Activated CD8-positive, alpha-beta memory T cell treated with anti-CD3 and anti-CD28 coated beads, Interleukin-2, amount 50 U/mL, for 4 hours (primary cell): ENCODE measurements around the gene LDLRAD3.

ENCODE experiments used
- DNase-seq: peaks from one replicate; pipeline ENCODE4 v3.0.0-alpha.2; 2020

The LDLRAD3 gene

DNA sequence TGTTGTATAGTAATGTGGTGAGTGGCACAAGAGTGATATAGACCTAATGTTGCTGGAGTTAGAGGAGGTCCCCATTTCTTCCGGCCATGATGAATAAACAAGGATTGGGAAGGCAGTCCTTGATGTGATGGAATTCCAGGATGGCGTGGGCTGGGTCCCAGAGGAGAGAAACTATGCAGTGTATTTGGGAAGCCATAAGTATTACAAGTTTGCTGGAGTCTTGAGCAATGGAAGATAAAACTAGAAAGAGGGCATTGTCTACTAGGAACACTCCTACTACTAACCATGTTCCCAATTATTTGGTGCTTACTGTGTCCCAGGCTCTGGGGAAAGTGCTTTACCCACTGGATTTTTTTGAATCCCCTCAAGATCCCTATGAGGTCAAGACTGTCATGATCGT, 20.0 kb downstream of the LDLRAD3 start:
- no peak for DNase-seq

DNA sequence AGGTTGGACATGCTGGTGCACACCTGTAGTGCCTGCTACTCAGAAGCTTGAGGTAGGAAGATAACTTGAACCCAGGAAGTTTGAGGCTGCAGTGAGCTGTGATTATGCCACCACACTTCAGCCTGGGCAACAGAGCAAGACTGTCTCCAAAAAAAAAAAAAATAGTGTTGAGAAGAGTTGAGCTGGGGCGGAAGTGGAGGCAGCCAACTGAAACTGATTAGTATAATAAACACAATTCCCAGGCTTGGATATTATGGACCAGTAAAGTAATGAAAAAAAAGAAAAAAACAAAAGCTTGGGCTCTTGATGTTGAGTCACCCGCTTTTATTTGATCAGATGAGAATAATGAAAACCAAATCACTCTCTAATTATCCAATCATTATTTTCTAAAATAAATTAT, 21.0 kb downstream of the LDLRAD3 start:
- DNase-seq = no peak

DNA sequence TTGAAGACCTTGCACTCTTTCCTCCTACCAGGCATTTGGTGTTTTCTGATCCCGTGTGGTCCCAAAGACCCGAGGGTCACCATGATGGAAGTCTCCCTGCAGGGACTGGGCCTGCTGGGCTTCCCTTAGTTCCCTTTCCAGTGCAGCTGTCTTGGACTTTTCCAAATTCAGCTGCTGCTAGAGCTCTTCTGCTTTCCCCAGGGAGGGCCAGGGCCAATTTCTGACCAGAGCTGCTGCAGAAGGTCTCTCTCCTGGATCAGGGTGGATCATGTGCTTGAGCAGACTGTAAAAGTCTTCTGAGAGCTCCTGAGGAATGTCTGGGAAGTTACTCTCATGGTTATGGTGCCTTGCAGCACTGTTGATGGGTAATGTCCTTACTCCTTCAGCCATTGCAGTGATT, 23.2 kb downstream of the LDLRAD3 start:
- DNase-seq = no peak

DNA sequence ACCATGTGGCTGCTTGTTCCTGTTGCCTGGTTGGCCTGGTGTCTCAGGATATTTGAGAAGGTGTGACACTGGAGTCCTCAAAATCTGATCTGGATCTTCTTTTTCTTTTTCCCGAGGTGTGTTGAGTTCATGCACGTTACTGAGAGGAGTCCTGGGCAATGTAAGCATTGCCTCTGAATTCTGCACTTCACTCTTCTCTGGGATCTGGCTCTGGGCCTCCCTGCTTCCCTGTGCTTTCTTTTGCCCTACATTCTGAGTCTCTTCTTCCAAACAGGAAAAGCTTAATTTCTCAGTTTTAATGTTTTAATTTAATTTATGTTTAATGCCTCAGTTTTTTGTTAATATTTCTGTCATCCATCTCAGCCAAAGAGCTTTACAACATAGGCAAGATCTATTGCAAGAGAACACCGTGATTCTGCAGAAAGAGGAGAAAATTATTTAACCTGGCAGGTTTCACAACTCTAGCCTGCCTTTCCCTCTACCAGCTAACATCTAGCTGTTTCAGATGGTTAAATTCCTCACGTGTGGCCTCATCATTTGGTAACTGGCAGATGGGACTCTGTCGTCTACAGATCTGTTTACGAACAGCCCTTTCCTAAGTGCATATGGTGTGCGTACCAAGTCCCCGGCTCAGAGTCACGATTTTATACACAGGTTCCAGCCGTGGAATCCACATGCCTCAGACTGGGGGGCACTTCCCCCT, 24.7 kb downstream of the LDLRAD3 start:
- no peak for DNase-seq

DNA sequence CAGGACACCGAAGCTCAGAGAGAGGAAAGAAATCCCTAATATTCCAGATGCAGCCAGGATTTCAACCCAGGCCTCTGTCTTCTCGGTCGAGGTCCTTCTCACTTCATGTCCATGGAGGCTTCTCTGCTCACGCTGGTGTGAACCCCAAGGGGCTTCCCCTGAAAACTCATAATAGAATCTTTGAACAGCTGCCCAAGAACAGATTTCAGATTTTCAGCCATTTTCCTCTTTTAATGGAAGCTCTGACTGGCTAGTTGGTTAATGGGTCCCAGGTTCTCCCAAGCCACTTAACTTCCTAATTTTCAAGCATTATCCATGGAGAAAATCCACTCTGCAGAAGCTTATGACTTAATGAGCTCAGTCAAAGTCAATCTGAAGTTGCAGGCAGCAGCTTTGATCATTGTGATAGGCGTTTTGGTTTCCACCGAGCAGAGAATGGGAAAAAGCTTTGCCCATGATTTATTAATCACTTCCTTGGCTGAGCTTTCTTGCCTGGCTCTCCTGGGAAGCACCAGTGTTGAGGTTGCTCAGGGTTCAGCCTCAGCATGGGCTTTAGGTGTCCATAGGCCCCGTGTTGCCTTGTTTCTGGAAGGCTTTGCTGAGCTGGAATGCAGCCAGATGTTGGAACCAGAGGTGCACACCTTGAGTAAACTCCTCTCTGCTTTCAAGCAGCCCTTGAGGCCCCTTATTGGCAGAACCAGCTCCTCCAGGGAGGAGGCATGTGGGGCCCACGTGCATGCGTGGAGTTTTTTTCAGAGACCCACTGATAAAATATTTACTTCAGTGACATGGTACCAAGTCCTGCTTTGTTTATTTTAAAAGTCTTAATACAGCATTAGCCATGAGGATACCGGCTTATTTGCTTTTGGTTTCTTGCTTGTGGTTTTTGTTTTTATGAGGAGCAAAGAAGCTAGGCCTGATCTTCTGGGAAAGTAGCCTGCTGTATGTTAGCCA, 25.5 kb downstream of the LDLRAD3 start:
- no peak for DNase-seq

DNA sequence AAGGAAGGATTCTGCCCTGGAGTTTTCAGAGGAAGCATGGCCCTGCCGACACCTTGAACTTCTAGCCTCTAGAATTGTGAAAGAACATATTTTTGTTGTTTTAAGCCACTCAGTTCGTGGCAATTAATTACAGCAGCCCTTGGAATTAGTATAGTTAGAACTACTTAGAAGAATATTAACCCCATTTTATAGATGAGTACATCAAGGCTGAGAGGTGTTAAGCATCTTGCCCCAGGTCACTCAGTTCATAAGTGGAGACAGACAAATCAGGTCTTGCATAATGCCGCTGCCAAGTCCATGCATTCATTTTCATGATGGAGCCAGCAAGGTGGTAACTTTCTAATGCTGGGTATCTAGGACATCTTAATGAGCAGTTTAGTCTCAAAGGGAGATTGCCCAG, 26.6 kb downstream of the LDLRAD3 start:
- DNase-seq = no peak

DNA sequence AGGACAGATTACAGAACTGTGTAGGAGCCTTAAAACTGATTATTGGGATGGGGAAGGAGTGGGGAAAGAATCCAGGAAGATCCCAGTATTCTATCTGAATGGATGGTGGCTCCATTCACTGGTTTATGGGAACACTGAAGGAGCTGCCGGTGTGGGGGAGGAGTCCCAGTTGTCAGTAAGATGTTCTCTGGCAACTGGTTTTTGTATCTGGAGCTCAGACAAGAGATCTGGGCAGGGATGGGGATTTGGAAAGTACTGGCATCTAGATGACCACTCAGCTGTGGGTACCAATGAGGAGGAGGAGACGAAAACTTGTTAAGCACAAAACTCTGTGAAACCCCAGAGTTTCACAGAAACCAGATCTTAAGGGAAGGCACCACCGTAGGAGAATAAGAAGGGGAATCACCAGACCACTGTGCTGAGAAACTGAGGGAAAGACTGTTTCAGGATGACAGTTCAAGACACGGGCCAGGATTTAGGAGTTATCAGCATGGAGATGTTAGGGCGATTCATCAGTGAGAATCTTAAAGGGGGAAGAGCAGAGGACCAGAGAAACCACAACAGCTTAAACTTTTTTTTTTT, 28.1 kb downstream of the LDLRAD3 start:
- no peak for DNase-seq

DNA sequence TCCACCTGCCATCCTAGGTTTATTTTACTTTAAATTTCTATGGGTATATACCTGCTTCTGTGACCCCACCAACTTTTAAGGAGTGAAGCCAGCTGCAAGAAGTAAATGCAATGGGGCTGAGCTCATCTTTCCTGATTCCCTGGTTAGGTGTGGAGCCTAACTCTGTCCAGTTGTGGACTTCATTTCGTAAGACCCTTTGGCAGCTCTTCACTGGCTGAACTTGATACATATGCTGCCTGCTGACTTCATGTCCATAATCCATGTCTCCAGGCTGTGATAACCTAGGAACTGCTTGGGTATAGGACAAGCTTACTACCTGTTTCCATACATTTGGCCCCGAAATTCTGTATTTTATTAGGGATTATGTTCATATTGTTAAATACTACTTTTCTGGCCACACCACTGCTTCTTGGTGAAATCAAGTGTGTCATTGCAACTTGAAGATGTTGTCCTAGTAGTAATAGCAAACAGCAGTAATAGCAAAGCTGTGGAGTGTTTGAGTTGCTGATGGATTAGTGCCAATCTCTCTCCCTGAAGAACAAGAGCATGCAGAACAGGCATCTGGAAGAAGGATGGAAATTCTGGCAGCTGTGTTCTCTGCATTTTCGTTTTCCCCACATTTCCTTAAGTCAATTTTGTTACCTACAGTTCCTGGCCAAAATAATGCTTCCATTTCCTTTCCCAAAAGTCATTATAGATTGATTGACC, 31.2 kb downstream of the LDLRAD3 start:
- no peak for DNase-seq

DNA sequence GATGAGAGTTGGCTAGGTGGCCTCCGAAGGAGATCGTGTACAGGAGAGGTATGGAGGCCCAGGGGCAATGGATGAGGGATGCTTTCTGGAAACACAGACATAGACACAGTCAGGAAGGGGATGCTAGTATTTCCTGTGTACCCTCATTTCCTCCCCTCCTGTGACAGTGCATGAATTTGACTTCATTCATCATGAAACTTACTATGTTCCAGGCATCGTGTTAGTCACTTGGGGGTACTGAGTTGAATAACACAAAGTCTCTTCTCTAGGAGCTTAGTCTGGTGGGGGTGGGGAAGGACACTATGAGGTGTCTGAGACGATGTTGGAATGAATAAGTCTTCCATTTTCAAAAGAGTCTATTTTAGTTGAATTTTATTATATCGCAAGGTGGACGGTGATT, 32.6 kb downstream of the LDLRAD3 start:
- no peak for DNase-seq

DNA sequence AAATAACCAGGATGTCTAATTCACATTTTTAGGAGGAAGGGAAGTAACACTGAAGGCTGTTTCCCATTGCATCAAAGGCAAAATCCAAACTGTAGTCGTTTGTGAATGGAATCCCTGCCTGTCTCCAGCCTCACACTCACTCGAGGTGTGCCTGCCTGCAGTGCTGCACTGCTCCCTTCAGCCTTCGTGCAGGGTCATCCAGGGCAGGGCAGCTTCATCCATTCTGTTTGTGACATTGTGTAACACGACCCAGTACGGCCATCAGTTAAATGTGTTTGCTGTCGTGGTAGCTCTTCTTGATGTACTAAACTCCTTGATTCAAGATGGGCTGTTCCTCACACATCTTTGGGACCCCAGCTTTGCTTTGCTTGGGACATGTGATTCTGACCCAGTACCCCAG, 34.3 kb downstream of the LDLRAD3 start:
- no peak for DNase-seq

DNA sequence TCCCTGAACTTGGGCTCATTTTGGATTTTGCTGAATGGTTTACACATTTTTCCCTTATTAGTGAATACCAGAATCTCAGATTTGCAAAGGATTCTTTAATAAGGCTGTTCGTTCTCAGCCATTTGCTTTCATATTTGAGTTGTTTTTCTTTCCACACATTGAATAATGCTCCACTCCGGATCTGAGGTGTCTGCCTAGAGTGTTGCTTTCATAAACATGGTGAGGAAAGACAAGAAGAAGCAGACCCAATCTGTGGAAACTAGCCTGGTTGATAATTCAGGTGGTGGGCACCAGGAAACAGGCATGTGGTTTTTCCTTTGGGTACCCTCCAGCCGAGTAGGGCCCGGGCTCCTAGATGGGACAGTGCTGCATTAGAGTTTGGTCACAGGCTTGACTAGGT, 35.0 kb downstream of the LDLRAD3 start:
- no peak for DNase-seq

DNA sequence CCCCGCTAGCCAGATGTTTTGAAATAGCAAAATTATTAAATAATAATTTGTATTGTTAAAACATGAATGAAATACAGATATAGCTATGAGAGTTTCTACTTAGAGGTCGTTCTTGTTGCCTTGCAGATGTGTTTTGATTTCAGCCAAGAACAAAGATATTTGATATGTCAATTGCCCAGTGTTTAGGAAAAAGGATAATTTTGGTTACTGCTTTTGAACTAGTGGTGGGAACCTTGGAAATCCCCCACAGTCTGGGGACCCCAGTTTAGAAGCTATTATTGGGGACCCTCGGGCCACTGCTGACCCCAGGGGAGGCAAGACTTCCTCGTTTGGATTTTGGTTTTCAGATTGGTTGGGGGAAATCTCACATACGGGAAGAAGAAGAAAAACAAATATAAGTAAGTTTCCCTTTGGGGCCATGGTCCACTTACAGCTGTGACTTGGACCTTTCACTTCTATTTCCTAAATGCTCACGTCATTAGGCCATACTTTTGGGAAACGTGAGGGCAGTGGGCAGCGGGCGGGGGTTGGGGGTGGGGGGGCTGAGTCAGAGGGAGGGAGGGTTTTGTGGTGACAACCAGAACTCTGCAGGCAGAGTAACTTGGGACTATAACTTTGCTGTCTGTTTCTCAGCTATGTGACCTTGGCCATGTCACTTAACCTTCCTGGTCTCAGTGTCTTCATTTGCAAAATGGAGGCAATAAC, 37.0 kb downstream of the LDLRAD3 start:
- no peak for DNase-seq

DNA sequence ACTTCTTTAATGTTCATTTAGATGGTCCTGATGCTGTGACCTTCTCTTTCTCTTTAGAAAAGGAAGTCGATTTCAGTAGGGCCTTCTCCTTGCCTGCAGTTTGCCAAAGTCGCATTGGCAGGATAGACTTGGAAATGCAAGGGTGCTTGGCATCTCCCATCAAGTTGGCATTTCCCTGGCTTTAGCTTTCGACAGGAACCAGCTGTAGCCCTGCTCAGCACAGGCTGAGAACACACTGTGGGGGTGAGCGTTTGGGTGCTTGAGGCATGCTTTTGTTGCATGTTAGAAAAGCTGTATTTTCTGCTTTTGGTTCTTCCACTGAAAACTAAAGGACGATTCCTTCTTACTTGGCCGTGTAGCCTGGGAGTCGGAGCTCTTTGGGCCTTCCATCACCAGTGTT, 37.7 kb downstream of the LDLRAD3 start:
- DNase-seq = no peak

DNA sequence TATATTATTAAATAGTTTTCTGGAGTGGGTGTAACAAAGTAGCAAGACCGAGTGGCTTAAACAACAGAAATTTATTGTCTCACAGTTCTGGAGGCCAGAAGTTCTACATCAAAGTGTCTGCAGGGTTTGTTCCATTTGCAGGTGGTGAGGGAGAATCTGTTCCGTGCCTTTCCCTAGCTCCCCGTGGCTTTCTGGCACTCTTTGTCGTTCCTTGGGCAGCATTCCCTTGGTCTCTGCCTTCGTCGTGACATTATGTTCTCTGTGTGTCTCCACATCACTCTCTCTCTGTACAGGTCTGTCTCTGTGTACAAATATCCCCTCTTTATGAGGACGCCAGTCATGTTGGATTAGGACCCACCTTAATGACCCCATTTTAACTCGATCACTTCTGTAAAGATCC, 38.2 kb downstream of the LDLRAD3 start:
- DNase-seq = no peak

DNA sequence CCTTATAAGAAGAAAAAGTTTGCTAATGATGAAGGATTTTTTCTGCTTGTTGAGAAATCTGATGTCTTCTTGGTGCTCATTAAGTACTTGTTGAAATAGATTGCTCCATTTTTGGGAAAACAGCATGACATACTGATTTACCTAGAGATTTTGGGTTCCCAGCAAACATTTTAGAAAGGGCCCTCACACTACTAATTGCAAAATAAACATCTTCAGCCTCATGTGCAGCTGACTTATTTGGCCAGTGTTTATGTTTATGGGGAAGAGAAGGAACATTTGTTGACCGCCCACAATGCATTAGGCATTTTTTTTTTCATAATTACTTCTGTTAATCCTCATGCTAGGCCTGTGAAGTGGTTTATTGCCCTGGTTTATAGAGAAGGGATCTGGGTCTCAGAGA, 40.1 kb downstream of the LDLRAD3 start:
- DNase-seq = no peak

DNA sequence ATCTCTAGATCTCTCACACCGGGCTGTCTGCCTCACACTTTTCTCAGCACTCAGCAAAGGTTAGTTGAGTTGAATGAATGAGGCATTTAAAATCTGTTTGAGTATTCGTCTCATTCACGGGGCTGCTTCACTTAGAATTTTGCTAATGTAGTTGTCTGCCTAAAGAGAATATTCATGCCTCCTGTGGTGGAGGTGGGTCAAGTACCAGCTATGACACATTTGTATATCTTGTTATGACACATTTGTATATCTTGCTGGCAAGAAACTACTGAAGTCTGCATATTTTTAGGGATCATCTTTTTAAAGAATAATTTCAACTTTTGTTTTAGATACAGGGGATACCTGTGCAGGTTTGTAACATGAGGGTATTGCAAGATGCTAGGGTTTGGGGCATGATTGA, 43.1 kb downstream of the LDLRAD3 start:
- no peak for DNase-seq

DNA sequence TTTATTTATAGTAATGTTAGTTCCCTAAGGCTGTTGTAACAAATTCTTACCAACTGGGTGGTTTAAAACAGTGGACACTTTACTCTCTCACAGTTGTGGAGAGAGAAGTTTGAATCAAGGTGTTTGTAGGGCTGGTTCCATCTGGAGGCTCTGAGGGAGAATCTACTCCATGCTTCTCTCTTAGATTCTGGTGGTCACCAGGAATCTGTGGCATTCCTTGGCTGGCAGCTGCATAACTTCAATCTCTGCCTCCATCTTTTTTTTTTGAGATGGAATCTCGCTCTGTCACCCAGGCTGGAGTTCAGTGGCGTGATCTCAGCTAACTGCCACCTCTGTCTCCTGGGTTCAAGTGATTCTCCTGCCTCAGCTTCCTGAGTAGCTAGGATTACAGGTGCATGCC, 46.3 kb downstream of the LDLRAD3 start:
- no peak for DNase-seq

DNA sequence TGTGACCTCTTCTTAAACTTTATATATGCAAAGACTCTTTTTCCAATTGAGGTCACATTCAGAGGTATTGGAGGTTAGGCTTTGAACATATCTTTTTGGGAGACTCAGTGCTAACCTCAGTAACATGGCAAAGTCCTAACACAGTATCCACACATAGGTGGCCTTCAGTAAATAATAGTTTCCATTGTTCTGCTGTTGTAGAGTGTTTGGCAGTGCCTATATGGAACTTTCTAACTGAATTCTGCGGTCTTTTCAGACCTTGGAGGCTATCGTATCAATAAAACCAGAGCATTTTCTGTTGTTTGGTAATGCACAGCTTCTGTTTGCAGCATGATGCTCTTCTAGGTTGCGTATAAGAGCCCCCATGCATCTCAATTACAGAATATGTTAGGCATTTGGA, 47.0 kb downstream of the LDLRAD3 start:
- DNase-seq = no peak

DNA sequence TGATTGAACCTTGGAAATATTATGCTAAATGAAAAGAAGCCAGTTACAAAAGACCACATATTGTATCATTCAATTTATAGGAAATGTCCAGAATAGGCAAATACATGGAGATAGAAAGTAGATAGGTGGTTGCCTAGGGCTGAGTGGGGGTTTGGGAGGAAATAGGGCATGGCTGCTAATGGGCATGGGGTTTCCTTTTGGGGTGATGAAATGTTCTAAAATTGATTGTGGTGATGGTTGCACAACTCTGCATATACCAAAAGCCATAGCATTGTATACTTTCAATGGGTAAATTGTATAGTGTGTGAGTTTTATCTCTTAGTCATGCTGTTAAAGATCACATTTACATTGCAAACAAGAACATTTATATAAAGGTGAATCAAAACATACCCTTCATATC, 48.7 kb downstream of the LDLRAD3 start:
- no peak for DNase-seq

DNA sequence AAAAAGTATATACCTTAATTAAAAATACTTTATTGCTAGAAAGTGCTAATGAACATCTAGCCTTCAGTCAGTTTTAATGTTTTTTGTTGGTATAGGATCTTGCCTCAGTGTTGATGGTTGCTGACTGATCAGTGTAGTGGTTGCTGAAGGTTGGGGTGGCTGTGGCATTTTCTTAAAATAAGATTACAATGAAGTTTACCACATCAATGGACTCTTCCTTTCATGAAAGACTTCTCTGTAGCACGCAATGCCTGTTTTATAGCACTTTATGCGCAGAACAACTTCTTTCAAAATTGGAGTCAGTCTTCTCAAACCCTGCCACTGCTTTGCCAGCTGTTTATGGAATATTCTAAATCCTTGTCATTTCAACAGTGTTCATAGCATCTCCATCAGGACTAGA, 50.6 kb downstream of the LDLRAD3 start:
- no peak for DNase-seq

DNA sequence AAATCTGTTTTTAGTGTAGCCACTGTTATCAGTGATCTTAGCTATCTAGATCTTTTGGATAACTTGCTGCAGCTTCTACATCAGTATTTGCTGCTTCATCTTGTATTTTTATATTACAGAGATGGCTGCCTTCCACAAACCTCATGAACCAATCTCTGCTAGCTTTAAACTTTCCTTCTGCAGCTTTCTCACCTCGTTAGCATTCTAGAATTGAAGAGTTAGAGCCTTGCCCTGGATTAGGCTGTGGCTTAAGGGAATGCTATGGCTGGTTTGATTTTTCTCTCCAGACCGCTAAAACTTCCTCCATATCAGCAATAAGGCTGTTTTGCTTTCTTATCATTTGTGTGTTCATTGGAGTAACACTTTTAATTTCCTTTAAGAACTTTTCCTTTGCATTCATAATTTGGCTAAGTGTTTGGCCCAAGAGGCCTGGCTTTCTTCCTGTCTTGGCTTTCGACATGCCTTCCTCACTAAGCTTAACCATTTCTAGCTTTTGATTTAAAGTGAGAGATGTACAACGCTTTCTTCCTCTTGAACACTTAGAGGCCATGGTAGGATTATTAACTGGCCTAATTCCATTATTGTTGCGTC, 51.9 kb downstream of the LDLRAD3 start:
- DNase-seq = no peak

DNA sequence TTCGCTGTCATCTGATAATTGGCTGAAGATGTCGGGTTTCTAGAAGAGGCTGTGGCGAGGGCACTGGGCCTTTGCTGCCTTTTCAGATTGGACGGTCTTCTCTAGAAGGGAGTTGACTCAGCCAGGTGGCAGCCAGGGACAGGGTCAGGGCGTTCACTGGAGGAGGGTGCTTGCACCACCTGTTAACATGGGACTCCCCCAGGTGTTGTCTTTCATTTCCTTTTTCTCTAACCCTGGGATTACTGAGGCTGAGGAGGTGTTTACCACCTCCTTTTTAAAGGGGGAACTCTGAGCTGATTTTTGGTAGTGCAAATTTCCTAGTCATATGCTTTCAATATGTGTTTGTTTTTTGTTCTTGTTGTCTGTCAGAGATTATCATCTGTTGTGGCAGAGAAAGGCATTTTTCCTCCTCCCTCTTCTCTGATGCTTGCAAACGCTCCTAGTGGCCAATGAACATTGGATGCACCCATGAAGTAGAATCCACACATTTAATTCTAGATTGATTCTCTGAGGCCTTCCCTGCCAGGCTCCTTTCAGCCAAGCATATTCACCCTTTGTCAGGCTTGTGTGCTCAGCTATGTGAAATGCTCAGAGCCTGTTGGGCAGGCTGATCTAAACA, 54.1 kb downstream of the LDLRAD3 start:
- no peak for DNase-seq
